ENCODE measurements around the gene MAST1.

The MAST1 gene

DNA sequence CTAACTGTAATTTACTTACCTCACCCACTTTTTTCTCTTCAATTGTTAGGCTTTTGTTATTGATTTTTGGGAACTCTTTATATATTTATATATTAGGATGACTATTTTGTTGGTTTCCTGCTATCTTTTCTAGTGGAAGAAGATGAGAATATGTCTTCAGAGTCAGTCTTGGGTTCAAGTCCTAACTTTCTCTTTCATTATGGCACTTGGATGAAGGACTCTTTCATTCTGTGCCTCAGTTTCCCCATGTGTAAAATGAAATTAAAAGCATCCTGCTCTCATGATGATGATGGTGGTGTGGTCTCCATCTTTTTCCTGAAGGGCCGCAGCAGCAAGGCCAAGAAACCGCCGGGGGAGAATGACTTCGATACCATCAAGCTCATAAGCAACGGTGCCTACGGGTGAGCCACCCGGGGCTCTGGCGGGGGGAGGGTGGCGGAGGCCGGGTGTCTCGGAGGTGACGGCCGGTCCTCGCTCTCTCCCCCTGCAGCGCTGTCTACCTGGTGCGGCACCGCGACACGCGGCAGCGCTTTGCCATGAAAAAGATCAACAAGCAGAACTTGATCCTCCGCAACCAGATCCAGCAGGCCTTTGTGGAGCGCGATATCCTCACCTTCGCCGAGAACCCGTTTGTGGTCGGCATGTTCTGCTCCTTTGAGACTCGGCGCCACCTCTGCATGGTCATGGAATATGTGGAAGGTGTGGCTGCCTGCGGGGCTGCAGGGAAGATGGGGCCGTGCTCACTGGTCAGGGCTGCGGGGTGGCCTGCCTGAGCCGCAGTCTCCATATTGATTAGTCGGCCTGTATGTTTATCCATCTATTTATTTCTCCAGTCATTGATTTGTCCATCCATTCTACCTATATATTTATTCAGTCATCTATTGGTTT, 20.0 kb downstream of the MAST1 start:
- DNase-seq (ENCODE audit: low read depth in 2 of 2), result no peak
- no peak overlapping the region for H3K4me3 ChIP-seq (replicated peaks in 1 of 2; ENCODE audit: low read depth in 2 of 2, low read length in 2 of 2)
- TF ChIP-seq, protein P1, sequence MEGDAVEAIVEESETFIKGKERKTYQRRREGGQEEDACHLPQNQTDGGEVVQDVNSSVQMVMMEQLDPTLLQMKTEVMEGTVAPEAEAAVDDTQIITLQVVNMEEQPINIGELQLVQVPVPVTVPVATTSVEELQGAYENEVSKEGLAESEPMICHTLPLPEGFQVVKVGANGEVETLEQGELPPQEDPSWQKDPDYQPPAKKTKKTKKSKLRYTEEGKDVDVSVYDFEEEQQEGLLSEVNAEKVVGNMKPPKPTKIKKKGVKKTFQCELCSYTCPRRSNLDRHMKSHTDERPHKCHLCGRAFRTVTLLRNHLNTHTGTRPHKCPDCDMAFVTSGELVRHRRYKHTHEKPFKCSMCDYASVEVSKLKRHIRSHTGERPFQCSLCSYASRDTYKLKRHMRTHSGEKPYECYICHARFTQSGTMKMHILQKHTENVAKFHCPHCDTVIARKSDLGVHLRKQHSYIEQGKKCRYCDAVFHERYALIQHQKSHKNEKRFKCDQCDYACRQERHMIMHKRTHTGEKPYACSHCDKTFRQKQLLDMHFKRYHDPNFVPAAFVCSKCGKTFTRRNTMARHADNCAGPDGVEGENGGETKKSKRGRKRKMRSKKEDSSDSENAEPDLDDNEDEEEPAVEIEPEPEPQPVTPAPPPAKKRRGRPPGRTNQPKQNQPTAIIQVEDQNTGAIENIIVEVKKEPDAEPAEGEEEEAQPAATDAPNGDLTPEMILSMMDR (IDR thresholded peaks at IDR 0.05; ENCODE audit: low read depth, low read length), result no peak

DNA sequence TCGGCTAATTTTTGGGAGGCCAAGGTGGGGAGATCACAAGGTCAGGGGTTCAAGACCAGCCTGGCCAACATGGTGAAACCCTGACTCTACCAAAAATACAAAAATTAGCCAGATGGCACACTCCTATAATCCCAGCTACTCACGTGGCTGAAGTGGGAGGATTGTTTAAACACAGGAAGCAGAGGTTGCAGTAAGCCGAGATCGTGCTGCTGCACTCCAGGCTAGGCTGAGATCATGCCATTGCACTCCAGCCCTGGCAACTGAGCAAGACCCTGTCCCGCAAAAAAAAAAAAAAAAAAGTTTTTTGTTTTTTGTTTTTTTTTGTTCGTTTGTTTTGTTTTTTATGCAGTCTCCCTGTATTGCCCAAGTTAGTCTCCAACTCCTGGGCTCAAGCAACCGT, 21.2 kb downstream of the MAST1 start:
- H3K4me3 ChIP-seq (replicated peaks in 1 of 2; ENCODE audit: low read depth in 2 of 2, low read length in 2 of 2), result no peak overlapping the region
- DNase-seq (ENCODE audit: low read depth in 2 of 2), result no peak
- TF ChIP-seq, protein P1 (IDR thresholded peaks at IDR 0.05; ENCODE audit: low read depth, low read length), result no peak

DNA sequence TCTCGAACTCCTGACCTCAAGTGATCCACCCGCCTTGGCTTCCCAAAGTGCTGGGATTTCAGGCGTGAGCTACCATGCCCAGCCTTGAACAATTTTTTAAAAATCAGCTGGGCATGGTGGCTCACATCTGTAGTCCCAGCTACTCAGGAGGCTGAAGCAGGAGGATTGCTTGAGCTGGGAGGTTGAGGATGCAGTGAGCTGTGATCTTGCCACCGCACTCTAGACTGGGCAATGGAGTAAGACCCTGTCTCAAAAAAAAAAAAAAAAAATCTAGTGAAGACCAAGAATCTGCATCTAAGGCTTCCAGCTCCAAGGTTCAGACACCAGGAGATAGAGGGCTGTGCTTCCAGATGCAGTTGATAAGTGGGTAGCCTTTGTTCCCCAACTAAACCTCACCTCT, 25.8 kb downstream of the MAST1 start:
- no peak for DNase-seq (ENCODE audit: low read depth in 2 of 2)
- TF ChIP-seq, protein P1 (IDR thresholded peaks at IDR 0.05; ENCODE audit: low read depth, low read length), result no peak
- H3K4me3 ChIP-seq (replicated peaks in 1 of 2; ENCODE audit: low read depth in 2 of 2, low read length in 2 of 2), result no peak overlapping the region

DNA sequence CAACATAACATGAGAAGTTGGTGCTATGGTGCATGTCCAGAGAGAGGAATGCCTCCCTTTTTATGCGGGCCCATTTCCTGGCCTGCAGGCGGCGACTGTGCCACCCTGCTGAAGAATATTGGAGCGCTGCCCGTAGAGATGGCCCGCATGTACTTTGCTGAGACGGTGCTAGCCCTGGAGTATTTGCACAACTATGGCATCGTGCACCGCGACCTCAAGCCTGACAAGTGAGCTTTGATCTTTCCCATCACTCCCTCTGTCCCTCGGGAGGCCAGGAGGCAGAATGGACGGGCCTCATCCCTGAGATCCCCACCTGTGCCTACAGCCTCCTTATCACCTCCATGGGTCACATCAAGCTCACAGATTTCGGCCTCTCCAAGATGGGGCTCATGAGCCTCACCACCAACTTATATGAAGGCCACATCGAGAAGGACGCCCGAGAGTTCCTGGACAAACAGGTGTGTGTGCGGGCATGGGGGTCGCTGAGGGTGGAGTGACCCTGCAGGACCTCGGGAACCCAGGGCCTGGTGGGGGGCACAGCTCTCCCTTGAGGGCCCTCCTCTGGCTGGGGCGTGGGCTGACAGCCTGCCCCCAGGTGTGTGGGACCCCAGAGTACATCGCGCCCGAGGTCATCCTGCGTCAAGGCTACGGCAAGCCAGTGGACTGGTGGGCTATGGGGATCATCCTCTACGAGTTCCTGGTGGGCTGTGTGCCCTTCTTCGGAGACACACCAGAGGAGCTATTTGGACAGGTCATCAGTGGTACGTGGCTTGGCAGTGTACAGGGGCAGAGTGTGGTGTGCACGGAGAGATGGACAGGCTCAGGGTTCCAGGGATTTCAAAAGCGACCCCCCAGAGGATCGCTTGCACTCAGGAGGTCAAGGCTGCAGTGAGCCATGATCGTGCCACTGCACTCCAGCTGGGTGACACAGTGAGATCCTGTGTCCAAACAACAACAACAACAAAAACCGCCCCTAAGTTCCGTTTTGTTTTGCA, 26.7 kb downstream of the MAST1 start:
- no peak overlapping the region for H3K4me3 ChIP-seq (replicated peaks in 1 of 2; ENCODE audit: low read depth in 2 of 2, low read length in 2 of 2)
- TF ChIP-seq, protein P1 (IDR thresholded peaks at IDR 0.05; ENCODE audit: low read depth, low read length), result no peak
- DNase-seq (ENCODE audit: low read depth in 2 of 2), result no peak

DNA sequence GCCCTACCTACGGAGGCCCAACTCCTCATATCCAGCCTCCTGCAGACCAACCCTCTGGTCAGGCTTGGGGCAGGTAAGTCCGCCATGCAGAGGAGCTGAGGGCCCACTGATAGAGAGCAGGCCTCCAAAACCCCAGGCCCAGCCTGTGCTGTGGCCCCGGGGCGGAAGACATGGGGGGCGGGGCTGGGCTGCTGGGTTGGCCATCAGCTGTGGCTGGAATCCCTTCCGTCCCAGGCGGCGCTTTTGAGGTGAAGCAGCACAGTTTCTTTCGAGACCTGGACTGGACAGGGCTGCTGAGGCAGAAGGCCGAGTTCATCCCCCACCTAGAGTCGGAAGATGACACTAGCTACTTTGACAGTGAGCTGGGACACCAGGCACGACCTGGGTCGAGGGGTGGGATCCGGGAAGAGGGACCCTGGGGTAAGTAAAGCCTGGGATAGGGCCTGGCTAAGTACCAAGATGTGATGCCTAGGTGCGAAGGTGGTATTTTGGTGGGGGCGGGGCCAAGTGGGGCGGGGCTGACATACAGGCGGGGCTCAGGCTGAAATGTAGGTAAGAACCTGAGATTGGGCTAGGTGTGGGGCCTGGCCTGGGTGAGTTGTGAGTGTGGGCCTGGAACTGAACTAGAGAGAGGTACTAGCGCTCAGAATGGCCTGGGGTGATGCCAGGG, 27.6 kb downstream of the MAST1 start:
- no peak overlapping the region for H3K4me3 ChIP-seq (replicated peaks in 1 of 2; ENCODE audit: low read depth in 2 of 2, low read length in 2 of 2)
- DNase-seq (ENCODE audit: low read depth in 2 of 2), result no peak
- TF ChIP-seq, protein P1 (IDR thresholded peaks at IDR 0.05; ENCODE audit: low read depth, low read length), result no peak

DNA sequence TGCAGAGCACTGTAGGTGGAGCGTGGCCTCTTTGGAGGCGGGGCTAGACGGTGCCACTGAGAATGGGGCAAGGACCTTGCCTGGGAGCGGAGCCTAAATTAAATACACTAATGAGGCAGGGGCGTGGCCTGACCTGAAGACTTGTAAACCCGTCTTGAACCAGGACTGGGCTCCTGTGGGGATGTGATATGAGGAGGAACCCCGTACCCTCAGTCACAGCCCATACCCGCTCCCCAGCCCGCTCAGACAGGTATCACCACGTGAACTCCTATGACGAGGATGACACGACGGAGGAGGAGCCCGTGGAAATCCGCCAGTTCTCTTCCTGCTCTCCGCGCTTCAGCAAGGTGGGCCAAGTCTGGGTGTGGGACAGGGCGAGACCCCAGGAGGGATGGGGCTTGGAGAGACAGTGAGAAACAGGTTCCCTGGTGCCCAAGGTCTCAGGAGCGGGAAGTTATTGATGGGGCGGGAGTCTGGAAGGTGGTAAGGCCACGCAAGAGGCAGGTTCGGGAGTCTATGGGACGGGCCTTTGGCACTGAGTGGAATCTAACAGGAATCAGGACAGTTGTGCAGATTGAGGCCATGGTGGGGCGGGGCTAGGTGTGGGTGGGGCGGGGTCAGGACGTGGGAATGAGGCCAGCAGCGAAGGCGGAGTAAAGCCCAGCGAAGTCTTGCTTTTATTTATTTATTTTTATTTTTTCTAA, 28.3 kb downstream of the MAST1 start:
- TF ChIP-seq, protein P1 (IDR thresholded peaks at IDR 0.05; ENCODE audit: low read depth, low read length), result no peak
- no peak for DNase-seq (ENCODE audit: low read depth in 2 of 2)

More for the DNA sequence above, 28.3 kb downstream of the MAST1 start:
- H3K4me3 ChIP-seq (replicated peaks in 1 of 2; ENCODE audit: low read depth in 2 of 2, low read length in 2 of 2), result no peak overlapping the region
